Measurements from ENCODE around the gene SOCS3.

DNA sequence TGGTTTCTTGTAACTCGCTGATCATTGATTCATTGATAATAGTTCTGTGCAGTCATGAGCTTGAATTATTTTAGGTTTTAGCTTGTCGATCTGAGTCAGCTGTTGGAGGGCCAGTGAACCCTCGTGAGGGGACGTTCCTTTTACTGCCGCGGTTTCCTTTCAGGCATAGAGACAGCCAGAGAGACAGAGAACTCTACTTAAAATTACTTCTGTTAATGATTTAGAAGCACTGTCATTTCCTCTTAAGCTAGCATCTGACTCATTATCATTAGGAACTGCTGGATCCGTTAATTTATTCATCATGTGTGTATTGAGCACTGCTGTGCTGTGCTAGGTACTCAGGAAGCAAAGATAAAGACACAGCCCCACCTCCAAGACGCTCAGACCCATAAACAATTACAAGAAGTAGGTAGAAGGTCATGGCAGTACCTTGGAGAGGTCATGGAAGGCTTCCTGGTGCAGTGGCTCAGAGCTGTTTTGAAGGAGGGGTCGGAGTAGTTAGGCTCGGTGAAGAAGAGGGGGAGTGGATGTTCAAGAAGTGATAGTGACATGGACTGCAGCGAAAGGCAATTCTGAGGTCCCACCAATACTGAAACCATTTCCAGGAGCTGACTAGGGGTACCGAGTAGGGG is 21.8 kb upstream of the SOCS3 start:
- TF ChIP-seq IKZF2 (IDR thresholded peaks at IDR 0.05) (0 out of 4 replicates have a peak, but pooled peaks of 1 of the 2 experiments have one; percentile 13), RFX5 (IDR thresholded peaks at IDR 0.05; ENCODE audit: low read depth, low read length) (no peak), POLR2A (IDR thresholded peaks at IDR 0.05; ENCODE audit: low read depth, low read length) (no peak)
- TF ChIP-seq, protein P1, sequence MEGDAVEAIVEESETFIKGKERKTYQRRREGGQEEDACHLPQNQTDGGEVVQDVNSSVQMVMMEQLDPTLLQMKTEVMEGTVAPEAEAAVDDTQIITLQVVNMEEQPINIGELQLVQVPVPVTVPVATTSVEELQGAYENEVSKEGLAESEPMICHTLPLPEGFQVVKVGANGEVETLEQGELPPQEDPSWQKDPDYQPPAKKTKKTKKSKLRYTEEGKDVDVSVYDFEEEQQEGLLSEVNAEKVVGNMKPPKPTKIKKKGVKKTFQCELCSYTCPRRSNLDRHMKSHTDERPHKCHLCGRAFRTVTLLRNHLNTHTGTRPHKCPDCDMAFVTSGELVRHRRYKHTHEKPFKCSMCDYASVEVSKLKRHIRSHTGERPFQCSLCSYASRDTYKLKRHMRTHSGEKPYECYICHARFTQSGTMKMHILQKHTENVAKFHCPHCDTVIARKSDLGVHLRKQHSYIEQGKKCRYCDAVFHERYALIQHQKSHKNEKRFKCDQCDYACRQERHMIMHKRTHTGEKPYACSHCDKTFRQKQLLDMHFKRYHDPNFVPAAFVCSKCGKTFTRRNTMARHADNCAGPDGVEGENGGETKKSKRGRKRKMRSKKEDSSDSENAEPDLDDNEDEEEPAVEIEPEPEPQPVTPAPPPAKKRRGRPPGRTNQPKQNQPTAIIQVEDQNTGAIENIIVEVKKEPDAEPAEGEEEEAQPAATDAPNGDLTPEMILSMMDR (IDR thresholded peaks at IDR 0.05 in 2 of 3, conservative IDR thresholded peaks at IDR 0.05 in 1 of 3; ENCODE audit: control insufficient read depth in 2 of 3, extremely low read depth in 1 of 3, insufficient read depth in 1 of 3, low read depth in 3 of 3, low read length in 3 of 3) = no peak
